ENCODE results near the gene COL1A2.

Gene COL1A2

GRCh38 chr7:94436700-94437099 lies 42.0 kb downstream of the COL1A2 start:
- DNase-seq: no peak

- no peak for DNase-seq
Measured at GRCh38 chr7:94439893-94440381, 45.2 kb downstream of the COL1A2 start.

DNA sequence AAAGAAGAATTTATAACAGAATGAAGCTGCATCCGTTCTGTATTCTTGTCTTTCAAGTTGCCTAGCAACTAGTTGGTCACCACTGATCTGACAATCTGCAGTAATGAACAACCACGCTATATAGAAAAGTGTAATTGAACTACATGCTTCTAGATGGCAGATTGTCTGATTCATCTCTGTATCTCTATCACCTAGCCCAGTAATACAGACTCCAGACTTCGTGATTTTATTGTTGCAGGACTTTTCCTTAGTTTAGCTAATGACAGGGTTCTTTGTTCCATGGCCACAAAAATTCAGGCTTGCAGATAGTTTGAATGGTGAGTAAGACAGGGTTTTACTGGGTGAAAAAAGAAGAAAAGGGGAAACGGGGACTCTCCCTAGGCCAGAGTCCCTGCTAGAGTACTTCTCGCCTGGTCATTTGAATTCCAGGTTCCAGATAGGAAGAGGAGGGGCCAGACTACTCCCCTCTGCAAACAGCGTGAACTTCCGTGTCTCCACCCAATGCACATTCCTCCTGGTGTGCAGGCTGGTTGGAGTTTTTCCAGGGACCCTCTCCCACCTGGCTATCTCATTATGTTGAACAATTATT lies 45.9 kb downstream of the COL1A2 start:
- no peak for DNase-seq

GRCh38 chr7:94441138-94441537 lies 46.4 kb downstream of the COL1A2 start:
- DNase-seq: no peak

DNA sequence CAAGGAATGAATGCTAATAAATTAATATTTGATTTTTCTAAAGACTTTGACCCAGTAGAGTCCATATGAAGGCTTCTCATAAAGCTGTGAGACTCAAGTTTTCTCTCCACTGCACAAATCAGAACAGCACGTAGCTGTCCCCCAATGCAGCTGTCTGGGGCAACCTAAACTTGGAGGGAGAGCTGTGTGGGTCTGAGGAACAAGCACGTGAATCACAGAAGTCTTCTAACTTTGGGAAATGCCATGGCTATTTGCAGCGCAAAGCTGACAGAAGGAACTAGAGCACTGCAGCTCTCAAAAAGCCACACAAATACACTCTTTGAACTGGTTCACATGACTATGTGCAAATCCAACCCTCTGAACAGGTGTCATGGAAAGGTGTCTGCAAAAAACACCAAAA lies 47.9 kb downstream of the COL1A2 start:
- DNase-seq: no peak

- DNase-seq: no peak
Measured at GRCh38 chr7:94444813-94445212, 50.1 kb downstream of the COL1A2 start.

DNA sequence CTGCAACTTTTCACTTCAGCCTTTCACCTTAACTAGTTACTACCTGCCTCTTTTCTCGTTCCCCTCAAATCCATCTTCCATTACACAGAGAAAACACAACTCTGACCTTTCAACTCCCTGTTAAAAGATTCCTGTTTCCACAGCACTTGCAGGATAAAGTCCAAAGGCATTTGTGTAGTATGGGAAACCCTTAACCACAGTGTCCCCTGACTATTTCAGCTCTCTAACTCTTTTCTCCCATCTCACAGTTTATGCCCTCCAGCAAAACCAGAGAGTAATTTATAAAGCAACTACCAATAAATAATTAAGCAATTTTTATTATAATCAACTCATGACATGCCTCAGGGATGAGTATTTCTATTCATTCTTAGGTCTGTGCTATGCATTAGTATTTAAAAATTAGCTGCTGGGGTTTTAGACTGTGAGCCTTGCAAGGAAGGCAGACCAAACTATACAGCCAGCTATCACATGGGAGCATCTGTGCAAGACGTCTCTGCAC lies 51.0 kb downstream of the COL1A2 start:
- DNase-seq: no peak

- DNase-seq: no peak
Measured at GRCh38 chr7:94446308-94446707, 51.6 kb downstream of the COL1A2 start.

GRCh38 chr7:94449151-94449725 lies 54.5 kb downstream of the COL1A2 start:
- DNase-seq: no peak

DNA sequence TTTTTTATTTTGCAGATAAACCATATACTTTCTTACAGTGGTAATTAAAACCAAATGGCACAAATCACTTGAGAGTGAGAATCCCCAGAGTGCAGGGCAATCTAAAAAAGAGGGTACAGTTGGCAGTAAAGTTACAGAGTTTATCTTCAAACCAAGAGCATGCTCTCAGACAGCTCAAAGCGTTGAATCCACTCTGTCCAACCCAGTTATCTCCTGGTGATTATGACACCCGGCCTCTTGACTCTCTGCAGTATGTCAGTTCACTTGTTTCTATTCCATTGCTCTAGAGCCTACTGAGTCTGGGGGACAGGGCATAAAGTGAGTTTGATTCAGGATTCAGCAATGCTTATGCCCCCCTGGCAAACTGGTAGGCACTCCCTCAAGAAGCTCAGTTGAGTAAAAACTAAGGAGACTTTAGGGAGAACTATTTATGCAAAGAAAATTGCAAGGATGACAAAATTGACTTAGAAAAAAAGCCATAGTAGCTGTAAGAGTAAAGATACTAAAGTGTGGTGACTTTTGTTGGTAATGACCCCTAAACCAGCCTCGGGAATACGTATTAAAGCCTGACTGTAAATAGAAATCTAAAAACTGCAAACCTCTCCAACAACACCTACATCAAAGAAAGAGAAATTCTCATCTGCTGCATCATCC lies 55.5 kb downstream of the COL1A2 start:
- DNase-seq: no peak

DNA sequence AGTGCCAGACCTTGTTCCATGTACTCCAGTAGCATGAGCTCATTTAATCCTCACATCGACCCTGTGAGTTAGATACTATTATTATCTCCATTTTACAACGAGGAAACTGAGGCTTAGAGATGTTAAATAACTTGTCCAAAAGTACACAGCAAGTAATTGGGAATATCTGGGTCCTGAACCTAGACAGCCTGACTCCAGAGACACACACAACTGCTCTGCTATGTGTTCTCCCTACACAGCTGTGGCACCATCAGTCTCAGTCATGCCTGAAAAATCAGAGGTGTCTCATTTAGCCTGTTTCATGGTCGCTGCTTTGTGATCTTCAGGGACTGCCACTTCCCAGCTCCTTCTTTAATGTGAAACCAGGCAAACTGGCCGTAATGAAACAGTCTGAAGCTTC lies 56.5 kb downstream of the COL1A2 start:
- no peak for DNase-seq

DNA sequence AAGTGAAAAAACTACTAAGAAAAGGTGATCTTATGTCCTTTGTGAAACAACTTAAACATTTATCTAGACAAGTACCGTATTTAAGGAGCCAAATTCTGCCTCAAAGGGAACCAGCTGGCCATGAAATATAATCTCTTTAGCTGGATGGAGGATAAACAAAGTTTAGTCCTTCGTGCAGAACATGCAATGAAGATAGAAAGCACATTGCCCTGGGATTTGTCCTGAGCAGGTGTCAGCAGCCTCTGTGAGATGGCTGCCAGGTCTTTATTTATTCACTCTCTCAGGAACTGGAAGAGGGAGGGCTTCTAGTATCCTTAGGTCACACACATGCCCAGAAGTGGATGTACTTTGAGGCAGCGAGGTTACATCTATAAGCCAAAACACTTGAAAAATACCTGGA lies 57.5 kb downstream of the COL1A2 start:
- DNase-seq: no peak

GRCh38 chr7:94453898-94454297 lies 59.2 kb downstream of the COL1A2 start:
- DNase-seq: no peak

DNA sequence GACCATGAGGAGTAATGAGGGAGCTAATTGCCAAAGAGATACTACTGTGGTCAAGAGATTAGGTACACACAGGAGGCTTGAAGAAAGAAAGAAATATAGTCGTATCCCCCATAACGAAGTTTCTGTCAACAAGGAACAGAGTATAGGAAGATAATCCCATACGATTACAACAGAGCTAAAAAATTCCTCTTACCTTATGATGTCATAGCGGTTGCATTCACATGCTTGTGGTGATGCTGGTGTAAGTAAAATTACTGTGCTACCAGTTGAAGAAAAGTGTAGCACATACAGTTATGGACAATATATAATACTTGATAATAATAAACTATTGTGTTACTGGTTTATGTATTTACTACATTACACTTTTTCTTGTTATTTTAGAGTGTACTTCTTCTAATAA lies 63.3 kb downstream of the COL1A2 start:
- no peak for DNase-seq

GRCh38 chr7:94466516-94466915 lies 71.8 kb downstream of the COL1A2 start:
- DNase-seq: no peak

DNA sequence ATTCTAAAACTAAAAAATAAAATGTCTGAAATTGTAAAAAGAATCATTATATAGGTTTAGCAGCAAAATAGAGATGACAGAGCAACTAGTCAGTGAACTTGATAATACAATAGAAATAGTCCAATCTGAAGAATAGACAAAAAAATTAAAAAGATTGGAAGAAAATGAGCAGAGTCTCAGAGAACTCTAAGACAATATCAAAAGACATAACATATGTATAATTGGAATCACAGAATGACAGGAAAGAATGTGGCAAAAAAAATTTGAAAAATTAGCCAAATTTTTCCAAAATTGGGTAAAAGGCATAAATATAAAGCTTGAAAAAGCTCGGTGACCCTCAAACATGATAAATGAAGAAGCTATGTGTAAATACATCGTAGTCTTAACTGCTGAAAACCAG lies 76.9 kb downstream of the COL1A2 start:
- DNase-seq: no peak

DNA sequence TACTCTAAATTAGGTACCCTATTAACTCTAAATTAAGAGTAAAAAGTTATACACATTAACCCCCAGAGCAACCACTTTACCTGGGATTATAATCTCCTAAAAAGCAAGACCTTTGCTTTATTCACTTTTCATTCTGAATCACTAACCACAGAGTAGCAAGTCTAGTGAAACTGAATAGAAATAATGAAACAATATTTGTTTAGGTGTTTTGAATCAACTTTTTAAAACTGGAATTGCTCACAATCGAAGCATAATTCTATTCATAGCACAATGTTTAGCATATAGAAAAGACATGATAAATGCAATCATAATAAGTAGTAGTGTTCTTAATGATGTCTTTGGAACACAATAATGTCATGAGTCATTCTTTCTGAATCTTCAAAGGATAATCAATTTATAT lies 77.9 kb downstream of the COL1A2 start:
- DNase-seq: no peak

DNA sequence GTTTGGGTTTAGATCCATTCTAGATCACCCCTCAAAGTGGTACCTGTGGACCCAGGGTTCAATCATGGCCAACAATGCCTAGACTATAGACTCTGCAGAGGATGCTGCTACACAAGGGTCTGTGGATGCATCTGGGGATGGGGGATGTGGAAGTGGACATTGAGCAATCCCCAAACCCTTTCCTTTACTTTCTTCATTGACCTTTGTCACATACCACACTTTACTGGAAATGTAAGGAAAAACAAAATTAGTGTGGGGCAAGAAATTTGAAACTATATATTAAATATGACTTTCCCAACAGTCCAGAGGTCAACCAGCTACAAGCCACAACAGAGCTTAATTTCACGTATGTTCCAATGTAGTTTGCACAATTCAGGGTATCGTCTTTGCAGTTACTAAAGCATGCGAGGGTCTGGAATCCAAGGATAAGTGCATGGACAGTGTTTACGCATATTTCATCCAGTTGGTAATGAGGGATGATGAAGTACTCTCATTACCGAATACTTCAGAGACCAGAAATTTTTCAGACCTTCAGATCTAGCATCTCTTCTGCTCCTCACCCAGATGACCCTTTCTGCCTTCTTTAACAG lies 81.7 kb downstream of the COL1A2 start:
- DNase-seq: no peak

- DNase-seq: no peak
Measured at GRCh38 chr7:94477878-94478277, 83.2 kb downstream of the COL1A2 start.

DNA sequence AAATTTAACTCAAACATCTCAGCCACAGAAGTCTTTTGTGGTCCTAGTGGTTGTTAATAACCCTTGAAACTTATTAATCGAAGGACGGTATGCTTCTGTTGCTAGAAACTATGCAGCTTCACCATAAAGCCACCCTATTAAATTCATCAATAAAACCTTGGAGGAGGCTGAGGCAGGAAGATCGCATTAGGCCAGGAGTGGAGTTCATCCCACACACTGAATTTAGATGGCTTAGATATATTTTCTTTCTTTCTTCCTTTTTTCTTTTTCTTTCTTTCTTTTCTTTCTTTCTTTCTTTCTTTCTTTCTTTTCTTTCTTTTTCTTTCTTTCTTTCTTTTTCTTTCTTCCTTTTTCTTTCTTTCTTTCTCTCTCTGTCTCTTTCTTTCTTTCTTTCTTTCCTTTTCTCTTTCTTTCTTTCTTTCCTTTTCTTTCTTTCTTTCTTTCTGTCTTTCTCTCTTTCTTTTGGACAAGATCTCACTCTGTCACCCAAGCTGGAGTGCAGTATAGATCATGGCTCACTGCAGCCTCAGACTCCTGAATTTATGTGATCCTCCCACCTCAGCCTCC lies 84.0 kb downstream of the COL1A2 start:
- DNase-seq: no peak

Data from femur (tissue), 1 donor.